Measurements from ENCODE around the gene CPNE8.

Gene CPNE8

GRCh38 chr12:38690646-38691045, 214.7 kb downstream of the CPNE8 start:
- Histone ChIP-seq H3K36me3 (replicated peaks) (no peaks in the 10 kb centered on the region), H3K27me3 (replicated peaks) (no peaks in the 10 kb centered on the region), H3K4me3 (ENCODE audit: low read depth, low read length) (no peak overlapping the region), H3K27ac (no peak overlapping the region)
- DNase-seq, result no peak
- no peak for TF ChIP-seq CTCF (IDR thresholded peaks at IDR 0.05; ENCODE audit: low read depth, low read length, missing control alignments)
- in situ Hi-C loops (cut with HindIII; ENCODE audit: low pct_ligation_motif_present, low sequenced_read_pairs), result no loop called here

- DNase-seq, result no peak
- TF ChIP-seq CTCF (IDR thresholded peaks at IDR 0.05; ENCODE audit: low read depth, low read length, missing control alignments), result no peak
- in situ Hi-C loops (cut with HindIII; ENCODE audit: low pct_ligation_motif_present, low sequenced_read_pairs), result no loop called here
- H3K27me3 ChIP-seq (replicated peaks), result no peaks in the 10 kb centered on the region
- no peak overlapping the region for H3K27ac ChIP-seq
- no peak overlapping the region for H3K4me3 ChIP-seq (ENCODE audit: low read depth, low read length)
- H3K36me3 ChIP-seq (replicated peaks), result no peaks in the 10 kb centered on the region
Measured at GRCh38 chr12:38689704-38690103, 215.7 kb downstream of the CPNE8 start.

- in situ Hi-C loops (cut with HindIII; ENCODE audit: low pct_ligation_motif_present, low sequenced_read_pairs), result no loop called here
- Histone ChIP-seq H3K27me3 (replicated peaks) (no peaks in the 10 kb centered on the region), H3K27ac (no peak overlapping the region), H3K4me3 (ENCODE audit: low read depth, low read length) (no peak overlapping the region), H3K36me3 (replicated peaks) (no peaks in the 10 kb centered on the region)
- no peak for TF ChIP-seq CTCF (IDR thresholded peaks at IDR 0.05; ENCODE audit: low read depth, low read length, missing control alignments)
- no peak for DNase-seq
Measured at GRCh38 chr12:38689195-38689594, 216.2 kb downstream of the CPNE8 start.

DNA sequence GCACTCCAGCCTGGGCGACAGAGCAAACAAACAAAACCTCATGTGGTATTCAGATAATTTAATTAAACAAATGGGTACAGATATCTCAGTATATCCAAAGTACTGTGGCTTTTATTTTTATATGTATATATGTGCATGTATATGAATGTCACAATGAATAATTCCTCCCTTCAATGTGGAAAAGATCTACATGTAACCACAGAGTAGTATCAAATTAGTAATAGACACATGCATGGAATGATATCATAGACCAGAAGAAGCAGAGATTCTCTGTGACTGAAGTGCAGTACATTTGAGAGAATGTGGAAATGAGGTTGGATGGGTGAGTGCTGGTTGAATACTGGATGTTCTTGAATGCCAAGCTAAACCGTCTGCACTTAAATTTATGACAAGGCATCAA, 222.9 kb downstream of the CPNE8 start:
- TF ChIP-seq CTCF (IDR thresholded peaks at IDR 0.05; ENCODE audit: low read depth, low read length, missing control alignments), result no peak
- no peak overlapping the region for H3K4me3 ChIP-seq (ENCODE audit: low read depth, low read length)
- in situ Hi-C loops (cut with HindIII; ENCODE audit: low pct_ligation_motif_present, low sequenced_read_pairs), result no loop called here
- H3K36me3 ChIP-seq (replicated peaks), result no peaks in the 10 kb centered on the region
- no peak for DNase-seq
- no peak overlapping the region for H3K27ac ChIP-seq
- H3K27me3 ChIP-seq (replicated peaks), result no peaks in the 10 kb centered on the region

DNA sequence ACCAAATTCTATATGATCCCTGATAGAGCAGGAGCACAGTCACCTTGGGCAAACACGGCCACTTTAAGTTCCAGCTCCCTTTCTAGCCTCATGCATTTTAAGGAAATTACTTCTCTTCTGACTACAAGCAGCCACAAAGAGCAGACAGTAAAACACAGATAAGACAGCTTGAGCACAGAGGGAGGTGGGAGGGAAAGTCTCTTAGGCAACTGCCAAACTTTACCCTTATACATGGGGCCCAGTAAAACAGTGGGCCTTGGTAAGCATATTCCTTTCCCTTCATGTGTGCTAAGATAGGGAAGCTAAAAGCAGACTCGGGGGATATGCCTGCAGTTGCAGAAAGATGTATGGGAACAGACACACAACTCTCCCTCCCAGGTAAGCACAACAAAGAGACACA, 235.9 kb downstream of the CPNE8 start:
- Histone ChIP-seq H3K36me3 (replicated peaks) (no peaks in the 10 kb centered on the region), H3K27me3 (replicated peaks) (no peaks in the 10 kb centered on the region), H3K4me3 (ENCODE audit: low read depth, low read length) (no peak overlapping the region), H3K27ac (no peak overlapping the region)
- TF ChIP-seq CTCF (IDR thresholded peaks at IDR 0.05; ENCODE audit: low read depth, low read length, missing control alignments), result no peak
- in situ Hi-C loops (cut with HindIII; ENCODE audit: low pct_ligation_motif_present, low sequenced_read_pairs), result no loop called here
- no peak for DNase-seq

DNA sequence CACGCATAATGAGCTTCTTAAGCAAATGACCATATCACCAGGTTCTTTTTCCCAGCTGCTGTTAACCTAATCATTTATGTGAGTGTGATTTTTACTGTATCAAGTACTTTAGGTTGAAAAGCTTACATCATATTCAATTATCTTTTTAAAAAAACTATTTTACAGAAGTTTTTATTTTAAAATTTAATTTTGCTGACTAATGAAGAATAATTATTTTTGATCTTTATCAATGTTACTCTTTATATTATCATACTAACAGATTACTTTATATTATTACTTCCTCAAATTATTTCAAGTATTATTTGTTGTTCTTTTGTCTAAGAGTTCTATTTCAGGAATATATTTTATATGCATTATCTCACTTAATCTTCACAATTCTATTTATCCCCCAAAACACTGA, 236.3 kb downstream of the CPNE8 start:
- TF ChIP-seq CTCF (IDR thresholded peaks at IDR 0.05; ENCODE audit: low read depth, low read length, missing control alignments), result no peak
- Histone ChIP-seq H3K4me3 (ENCODE audit: low read depth, low read length) (no peak overlapping the region), H3K36me3 (replicated peaks) (no peaks in the 10 kb centered on the region), H3K27me3 (replicated peaks) (no peaks in the 10 kb centered on the region), H3K27ac (no peak overlapping the region)
- DNase-seq, result no peak
- in situ Hi-C loops (cut with HindIII; ENCODE audit: low pct_ligation_motif_present, low sequenced_read_pairs), result no loop called here

All from brain microvascular endothelial cell (primary cell).